Left renal pelvis (tissue), 4 donors: Measurements from ENCODE around the gene CHTF18. TPM values are rescaled to one million over a fixed set of nuclear protein-coding genes. Genes with fewer than 3 reads are reported as not detected.
"Not testable (repeated sequence)": the region's sequence is repeated elsewhere in the genome, so short reads cannot be mapped to it uniquely, and the experiment has no call there.

Experiments used
- DNase-seq, 4 donors: peaks; one replicate each; pipeline ENCODE4 v3.0.0-alpha.2; 2013; ENCODE audit warnings: low read depth in 4 of 4, low spot score in 3 of 4
- polyA plus RNA-seq, 4 donors: library from polyadenylated mRNA; unstranded; fragments of 120-200 nt; gene quantifications; one replicate each; pipeline ENCODE4 v1.2.1, GENCODE V29; 2013; ENCODE audit not compliant: insufficient read length in 4 of 4

The CHTF18 gene
- polyA plus RNA-seq, 4 donors: 19.9 to 48.6 (median 23.0) TPM

- DNase-seq: no peak
Observed at GRCh38 chr16:802914-803753, 14.7 kb downstream of the CHTF18 start.

- DNase-seq: no peak
Observed at GRCh38 chr16:803754-804080, 15.3 kb downstream of the CHTF18 start.

GRCh38 chr16:804193-805048 lies 16.0 kb downstream of the CHTF18 start:
- no peak for DNase-seq

GRCh38 chr16:805474-805873 lies 17.1 kb downstream of the CHTF18 start:
- DNase-seq: no peak

- DNase-seq: peak; percentile 67 to 82 (median 76)
Observed at GRCh38 chr16:807347-808084, 19.1 kb downstream of the CHTF18 start.

- DNase-seq: no peak
Observed at GRCh38 chr16:808085-808386, 19.6 kb downstream of the CHTF18 start.

- no peak for DNase-seq
Observed at GRCh38 chr16:813204-813915, 24.9 kb downstream of the CHTF18 start.

GRCh38 chr16:813916-814412 lies 25.5 kb downstream of the CHTF18 start:
- DNase-seq: no peak

GRCh38 chr16:814974-815373 lies 26.6 kb downstream of the CHTF18 start:
- DNase-seq: no peak

GRCh38 chr16:815861-816260 lies 27.4 kb downstream of the CHTF18 start:
- DNase-seq: no peak

- no peak for DNase-seq
Observed at GRCh38 chr16:817001-817906, 28.8 kb downstream of the CHTF18 start.

- no peak for DNase-seq
Observed at GRCh38 chr16:818132-818531, 29.7 kb downstream of the CHTF18 start.

GRCh38 chr16:818592-818991 lies 30.2 kb downstream of the CHTF18 start:
- no peak for DNase-seq

GRCh38 chr16:819336-820043 lies 31.1 kb downstream of the CHTF18 start:
- no peak for DNase-seq

- DNase-seq: not testable (repeated sequence)
Observed at GRCh38 chr16:820044-820408, 31.6 kb downstream of the CHTF18 start.

- no peak for DNase-seq
Observed at GRCh38 chr16:820748-821147, 32.3 kb downstream of the CHTF18 start.

GRCh38 chr16:821751-822150 lies 33.3 kb downstream of the CHTF18 start:
- no peak for DNase-seq

GRCh38 chr16:822174-822908 lies 33.9 kb downstream of the CHTF18 start:
- no peak for DNase-seq
